Measurements from ENCODE around the gene COL4A2. TPM values are rescaled to one million over a fixed set of nuclear protein-coding genes. Genes with fewer than 3 reads are reported as not detected.

Gene COL4A2
- polyA plus RNA-seq, 1 donor (not counting 4 experiments of a cell fraction or from before 2014, with no cell fraction given) = 30.7 TPM

DNA sequence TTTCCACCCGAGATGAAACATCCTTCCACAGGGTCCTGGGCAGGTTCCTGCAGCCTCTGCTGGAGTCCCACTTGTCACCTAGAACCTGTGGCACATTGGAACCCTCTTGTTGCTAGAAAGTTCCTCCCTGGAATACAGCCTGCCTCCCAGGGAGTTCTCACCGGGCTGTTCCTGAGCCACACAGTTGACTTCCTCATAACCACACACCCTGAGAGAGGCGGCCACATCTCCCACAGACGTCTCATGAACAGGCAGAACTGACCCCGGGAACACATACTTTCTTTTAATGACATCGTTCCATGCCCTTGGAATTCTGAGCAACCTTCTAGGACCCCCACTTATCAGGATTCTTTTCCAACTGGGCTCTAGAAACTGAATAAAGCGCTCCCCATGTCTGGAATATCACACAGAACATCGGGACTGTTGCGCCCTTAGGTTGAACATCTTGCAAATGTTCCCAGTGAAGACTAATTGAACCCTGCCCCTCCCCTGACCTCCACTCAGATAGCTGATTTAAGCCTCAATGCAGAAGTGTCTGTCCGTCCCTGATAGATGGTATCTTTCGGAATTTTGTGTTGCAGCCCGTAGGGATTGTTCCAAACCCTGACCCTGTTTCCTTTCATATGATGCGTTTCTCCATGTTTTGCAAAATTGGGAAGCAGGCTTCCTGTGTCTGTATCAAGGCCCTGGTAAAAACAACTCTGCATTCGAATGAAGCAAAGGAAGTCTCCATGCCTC, 163.4 kb downstream of the COL4A2 start:
- peaks cover 14 to 33% of the 10 kb centered on the region in 2 experiments for H3K36me3 ChIP-seq (ENCODE audit: control insufficient read depth in 2 of 2, extremely low read depth in 1 of 2, insufficient read depth in 2 of 2, low read length in 2 of 2)
- DNase-seq (ENCODE audit: low read depth, low spot score) = no peak
- no peak overlapping the region for H3K4me2 ChIP-seq (ENCODE audit: control insufficient read depth, extremely low read depth, insufficient read depth, low read depth, low read length)
- no peaks in the 10 kb centered on the region for H3K4me1 ChIP-seq (ENCODE audit: control insufficient read depth, extremely low read depth, insufficient read depth, low read length)
- H3K9me1 ChIP-seq (ENCODE audit: control insufficient read depth, extremely low read depth, insufficient read depth, low read length) = no peaks in the 10 kb centered on the region
- H2AFZ ChIP-seq (ENCODE audit: control insufficient read depth, low read length) = no peak overlapping the region
- no peak overlapping the region for H3K4me3 ChIP-seq (ENCODE audit: control insufficient read depth in 2 of 3, extremely low read depth in 1 of 3, insufficient read depth in 2 of 3, low read depth in 1 of 3, low read length in 3 of 3)
- H4K20me1 ChIP-seq (ENCODE audit: control insufficient read depth, extremely low read depth, insufficient read depth, low read length) = no peaks in the 10 kb centered on the region
- no peak for FAIRE-seq
- H3K79me2 ChIP-seq (ENCODE audit: control insufficient read depth, insufficient read depth, low read length) = no peaks in the 10 kb centered on the region
- no peak overlapping the region for H3K27ac ChIP-seq (ENCODE audit: control insufficient read depth, insufficient read depth, low read length)
- H3K9ac ChIP-seq (ENCODE audit: control insufficient read depth, extremely low read depth, insufficient read depth, low read length) = no peak overlapping the region
- no peaks in the 10 kb centered on the region for H3K9me3 ChIP-seq (ENCODE audit: control insufficient read depth, low read depth, low read length)
- TF ChIP-seq, protein P1, sequence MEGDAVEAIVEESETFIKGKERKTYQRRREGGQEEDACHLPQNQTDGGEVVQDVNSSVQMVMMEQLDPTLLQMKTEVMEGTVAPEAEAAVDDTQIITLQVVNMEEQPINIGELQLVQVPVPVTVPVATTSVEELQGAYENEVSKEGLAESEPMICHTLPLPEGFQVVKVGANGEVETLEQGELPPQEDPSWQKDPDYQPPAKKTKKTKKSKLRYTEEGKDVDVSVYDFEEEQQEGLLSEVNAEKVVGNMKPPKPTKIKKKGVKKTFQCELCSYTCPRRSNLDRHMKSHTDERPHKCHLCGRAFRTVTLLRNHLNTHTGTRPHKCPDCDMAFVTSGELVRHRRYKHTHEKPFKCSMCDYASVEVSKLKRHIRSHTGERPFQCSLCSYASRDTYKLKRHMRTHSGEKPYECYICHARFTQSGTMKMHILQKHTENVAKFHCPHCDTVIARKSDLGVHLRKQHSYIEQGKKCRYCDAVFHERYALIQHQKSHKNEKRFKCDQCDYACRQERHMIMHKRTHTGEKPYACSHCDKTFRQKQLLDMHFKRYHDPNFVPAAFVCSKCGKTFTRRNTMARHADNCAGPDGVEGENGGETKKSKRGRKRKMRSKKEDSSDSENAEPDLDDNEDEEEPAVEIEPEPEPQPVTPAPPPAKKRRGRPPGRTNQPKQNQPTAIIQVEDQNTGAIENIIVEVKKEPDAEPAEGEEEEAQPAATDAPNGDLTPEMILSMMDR (optimal IDR thresholded peaks at IDR 0.05 in 1 of 3, IDR thresholded peaks at IDR 0.05 in 1 of 3, conservative IDR thresholded peaks at IDR 0.05 in 1 of 3; ENCODE audit: extremely low read depth in 1 of 3, insufficient read depth in 2 of 3, low read length in 3 of 3) = no peak
- no peak for TF ChIP-seq EZH2 (IDR thresholded peaks at IDR 0.05; ENCODE audit: low read length)
- H3K27me3 ChIP-seq (ENCODE audit: control insufficient read depth, extremely low read depth, insufficient read depth, low read length) = no peaks in the 10 kb centered on the region
- dilution Hi-C loops (cut with MboI; ENCODE audit: extremely low pct_ligation_motif_present, low sequenced_read_pairs) = no loop called here

- TF ChIP-seq, protein P1 (optimal IDR thresholded peaks at IDR 0.05 in 1 of 3, IDR thresholded peaks at IDR 0.05 in 1 of 3, conservative IDR thresholded peaks at IDR 0.05 in 1 of 3; ENCODE audit: extremely low read depth in 1 of 3, insufficient read depth in 2 of 3, low read length in 3 of 3) = no peak
- no peak for TF ChIP-seq EZH2 (IDR thresholded peaks at IDR 0.05; ENCODE audit: low read length)
- no peaks in the 10 kb centered on the region for H3K9me3 ChIP-seq (ENCODE audit: control insufficient read depth, low read depth, low read length)
- no peak overlapping the region for H3K27ac ChIP-seq (ENCODE audit: control insufficient read depth, insufficient read depth, low read length)
- H3K4me2 ChIP-seq (ENCODE audit: control insufficient read depth, extremely low read depth, insufficient read depth, low read depth, low read length) = no peak overlapping the region
- no peaks in the 10 kb centered on the region for H4K20me1 ChIP-seq (ENCODE audit: control insufficient read depth, extremely low read depth, insufficient read depth, low read length)
- no peaks in the 10 kb centered on the region for H3K4me1 ChIP-seq (ENCODE audit: control insufficient read depth, extremely low read depth, insufficient read depth, low read length)
- no peak overlapping the region for H2AFZ ChIP-seq (ENCODE audit: control insufficient read depth, low read length)
- H3K9ac ChIP-seq (ENCODE audit: control insufficient read depth, extremely low read depth, insufficient read depth, low read length) = no peak overlapping the region
- FAIRE-seq (no peak), DNase-seq (ENCODE audit: low read depth, low spot score) (no peak)
- no peak overlapping the region for H3K4me3 ChIP-seq (ENCODE audit: control insufficient read depth in 2 of 3, extremely low read depth in 1 of 3, insufficient read depth in 2 of 3, low read depth in 1 of 3, low read length in 3 of 3)
- H3K79me2 ChIP-seq (ENCODE audit: control insufficient read depth, insufficient read depth, low read length) = no peaks in the 10 kb centered on the region
- no peaks in the 10 kb centered on the region for H3K27me3 ChIP-seq (ENCODE audit: control insufficient read depth, extremely low read depth, insufficient read depth, low read length)
- H3K9me1 ChIP-seq (ENCODE audit: control insufficient read depth, extremely low read depth, insufficient read depth, low read length) = no peaks in the 10 kb centered on the region
- dilution Hi-C loops (cut with MboI; ENCODE audit: extremely low pct_ligation_motif_present, low sequenced_read_pairs) = no loop called here
- H3K36me3 ChIP-seq (ENCODE audit: control insufficient read depth in 2 of 2, extremely low read depth in 1 of 2, insufficient read depth in 2 of 2, low read length in 2 of 2) = peaks cover 12 to 33% of the 10 kb centered on the region in 2 experiments
Measured at GRCh38 chr13:110471156-110471832, 164.2 kb downstream of the COL4A2 start.

Data from keratinocyte (primary cell).